H1 (cell line): ENCODE results near the gene FAM83B.

Experiments
- CHD1 ChIP-seq: IDR thresholded peaks from 2 replicates; pipeline ENCODE4 v1.6.1; 2012; ENCODE audit warnings: low read depth, low read length, improper control_type of control experiment
- KDM1A ChIP-seq: fragments of 200-600, 300-600 bp; sonication (generic); IDR thresholded peaks from 2 replicates; pipeline ENCODE4 v1.7.1; 2016; ENCODE audit warnings: mild to moderate bottlenecking, low read length, borderline replicate concordance
- POLR2A ChIP-seq, 2 experiments: IDR thresholded peaks; 1 replicate in 1 of 2; 2 replicates in 1 of 2; pipeline ENCODE4 v1.6.1; 2011; ENCODE audit warnings: low read depth in 2 of 2, low read length in 2 of 2, mild to moderate bottlenecking in 2 of 2; ENCODE audit errors: control extremely low read depth in 1 of 2
- POLR2AphosphoS5 ChIP-seq: IDR thresholded peaks from 2 replicates; pipeline ENCODE4 v1.6.1; 2011; ENCODE audit warnings: low read depth, low read length
- SIN3A ChIP-seq, 2 experiments: IDR thresholded peaks in 1 of 2; conservative IDR thresholded peaks in 1 of 2; 2 replicates each; pipeline ENCODE4 v1.6.1; 2011 to 2012; ENCODE audit warnings: low read length in 2 of 2, improper control_type of control experiment in 1 of 2, low read depth in 1 of 2, mild to moderate bottlenecking in 1 of 2
- SP4 ChIP-seq: IDR thresholded peaks from 2 replicates; pipeline ENCODE4 v1.6.1; 2012; ENCODE audit warnings: low read length, inconsistent platforms
- TAF1 ChIP-seq: IDR thresholded peaks from 2 replicates; pipeline ENCODE4 v1.6.1; 2011; ENCODE audit warnings: mild to moderate bottlenecking, low read depth, low read length
- TCF12 ChIP-seq: IDR thresholded peaks from 2 replicates; pipeline ENCODE4 v1.6.1; 2011; ENCODE audit warnings: low read depth, mild to moderate bottlenecking, low read length
- ZNF274 ChIP-seq: IDR thresholded peaks from 2 replicates; pipeline ENCODE4 v1.7.0; 2012; ENCODE audit warnings: low read length, borderline replicate concordance; ENCODE audit errors: extremely low read depth
- TF ChIP-seq, protein P1 (sequence below), 3 experiments: IDR thresholded peaks; 1 replicate in 2 of 3; 2 replicates in 1 of 3; pipeline versions ENCODE4 v1.5.1 to v1.6.1; 2011; ENCODE audit warnings: low read length in 3 of 3, mild to moderate bottlenecking in 3 of 3, inconsistent platforms in 2 of 3, low read depth in 1 of 3, moderate library complexity in 1 of 3; ENCODE audit not compliant: insufficient read depth in 1 of 3; ENCODE audit errors: control extremely low read depth in 1 of 3

- no peak for TF ChIP-seq KDM1A
- TF ChIP-seq, protein P1, sequence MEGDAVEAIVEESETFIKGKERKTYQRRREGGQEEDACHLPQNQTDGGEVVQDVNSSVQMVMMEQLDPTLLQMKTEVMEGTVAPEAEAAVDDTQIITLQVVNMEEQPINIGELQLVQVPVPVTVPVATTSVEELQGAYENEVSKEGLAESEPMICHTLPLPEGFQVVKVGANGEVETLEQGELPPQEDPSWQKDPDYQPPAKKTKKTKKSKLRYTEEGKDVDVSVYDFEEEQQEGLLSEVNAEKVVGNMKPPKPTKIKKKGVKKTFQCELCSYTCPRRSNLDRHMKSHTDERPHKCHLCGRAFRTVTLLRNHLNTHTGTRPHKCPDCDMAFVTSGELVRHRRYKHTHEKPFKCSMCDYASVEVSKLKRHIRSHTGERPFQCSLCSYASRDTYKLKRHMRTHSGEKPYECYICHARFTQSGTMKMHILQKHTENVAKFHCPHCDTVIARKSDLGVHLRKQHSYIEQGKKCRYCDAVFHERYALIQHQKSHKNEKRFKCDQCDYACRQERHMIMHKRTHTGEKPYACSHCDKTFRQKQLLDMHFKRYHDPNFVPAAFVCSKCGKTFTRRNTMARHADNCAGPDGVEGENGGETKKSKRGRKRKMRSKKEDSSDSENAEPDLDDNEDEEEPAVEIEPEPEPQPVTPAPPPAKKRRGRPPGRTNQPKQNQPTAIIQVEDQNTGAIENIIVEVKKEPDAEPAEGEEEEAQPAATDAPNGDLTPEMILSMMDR (IDR thresholded peaks at IDR 0.05; ENCODE audit: control extremely low read depth in 1 of 3, insufficient read depth in 1 of 3, low read depth in 1 of 3, low read length in 3 of 3): no peak
- TF ChIP-seq POLR2AphosphoS5: no peak
- no peak for TF ChIP-seq CHD1
- TF ChIP-seq POLR2A (IDR thresholded peaks at IDR 0.05; ENCODE audit: control extremely low read depth in 1 of 2, low read depth in 2 of 2, low read length in 2 of 2): no peak
- no peak for TF ChIP-seq TAF1
- no peak for TF ChIP-seq ZNF274
- no peak for TF ChIP-seq SP4
- TF ChIP-seq SIN3A (conservative IDR thresholded peaks at IDR 0.05 in 1 of 2, IDR thresholded peaks at IDR 0.05 in 1 of 2; ENCODE audit: low read depth in 1 of 2, low read length in 2 of 2): no peak
- no peak for TF ChIP-seq TCF12
Observed at GRCh38 chr6:54860132-54860531, 13.6 kb downstream of the FAM83B start.
